ENCODE data around the gene RAD51D. TPM values are rescaled to one million over a fixed set of nuclear protein-coding genes. Genes with fewer than 3 reads are reported as not detected.

The RAD51D gene
- total RNA-seq, 2 donors from 2014 or later: 6.5 to 25.1 TPM

DNA sequence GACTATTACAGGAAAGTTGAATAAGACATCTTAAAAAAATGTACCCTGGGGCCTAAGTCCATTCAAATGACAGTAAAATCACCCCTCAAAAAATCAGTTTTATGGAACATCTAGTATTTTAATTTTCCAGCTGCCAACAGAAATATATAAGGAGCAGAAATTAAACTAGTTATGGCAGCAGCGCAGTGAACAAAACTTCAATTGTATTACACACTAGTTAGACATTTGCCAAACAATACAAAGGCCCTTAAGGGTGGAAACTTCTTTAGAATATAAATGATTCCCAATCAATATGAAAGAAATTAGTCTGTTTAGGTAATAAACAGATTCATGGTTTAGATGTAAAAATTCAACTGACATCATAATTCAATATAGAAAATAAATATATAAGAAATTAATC, 38.0 kb downstream of the RAD51D start:
- Histone ChIP-seq H3K4me3 (no peak overlapping the region), H3K4me1 (ENCODE audit: control insufficient read depth in 1 of 2, low read depth in 2 of 2) (peaks cover 0 to 4% of the 10 kb centered on the region in 2 donors), H3K9me3 (no peaks in the 10 kb centered on the region), H3K27me3 (replicated peaks; ENCODE audit: insufficient read depth) (no peaks in the 10 kb centered on the region), H3K36me3 (no peaks in the 10 kb centered on the region), H3K27ac (no peak overlapping the region)
- DNase-seq (ENCODE audit: low spot score) (no peak), ATAC-seq (ENCODE audit: insufficient number of reproducible peaks, low FRiP score, low read depth) (no peak)
- TF ChIP-seq, protein P1, sequence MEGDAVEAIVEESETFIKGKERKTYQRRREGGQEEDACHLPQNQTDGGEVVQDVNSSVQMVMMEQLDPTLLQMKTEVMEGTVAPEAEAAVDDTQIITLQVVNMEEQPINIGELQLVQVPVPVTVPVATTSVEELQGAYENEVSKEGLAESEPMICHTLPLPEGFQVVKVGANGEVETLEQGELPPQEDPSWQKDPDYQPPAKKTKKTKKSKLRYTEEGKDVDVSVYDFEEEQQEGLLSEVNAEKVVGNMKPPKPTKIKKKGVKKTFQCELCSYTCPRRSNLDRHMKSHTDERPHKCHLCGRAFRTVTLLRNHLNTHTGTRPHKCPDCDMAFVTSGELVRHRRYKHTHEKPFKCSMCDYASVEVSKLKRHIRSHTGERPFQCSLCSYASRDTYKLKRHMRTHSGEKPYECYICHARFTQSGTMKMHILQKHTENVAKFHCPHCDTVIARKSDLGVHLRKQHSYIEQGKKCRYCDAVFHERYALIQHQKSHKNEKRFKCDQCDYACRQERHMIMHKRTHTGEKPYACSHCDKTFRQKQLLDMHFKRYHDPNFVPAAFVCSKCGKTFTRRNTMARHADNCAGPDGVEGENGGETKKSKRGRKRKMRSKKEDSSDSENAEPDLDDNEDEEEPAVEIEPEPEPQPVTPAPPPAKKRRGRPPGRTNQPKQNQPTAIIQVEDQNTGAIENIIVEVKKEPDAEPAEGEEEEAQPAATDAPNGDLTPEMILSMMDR (IDR thresholded peaks at IDR 0.05): no peak

- TF ChIP-seq, protein P1 (IDR thresholded peaks at IDR 0.05): no peak
- no peak for ATAC-seq (ENCODE audit: insufficient number of reproducible peaks, low FRiP score, low read depth)
- Histone ChIP-seq H3K27ac (no peak overlapping the region), H3K4me1 (ENCODE audit: control insufficient read depth in 1 of 2, low read depth in 2 of 2) (peaks cover 0 to 4% of the 10 kb centered on the region in 2 donors), H3K4me3 (no peak overlapping the region), H3K9me3 (no peaks in the 10 kb centered on the region), H3K27me3 (replicated peaks; ENCODE audit: insufficient read depth) (no peaks in the 10 kb centered on the region), H3K36me3 (no peaks in the 10 kb centered on the region)
- no peak for DNase-seq (ENCODE audit: low spot score)
These were observed 39.1 kb downstream of the RAD51D start for GRCh38 chr17:35080536-35080935.

DNA sequence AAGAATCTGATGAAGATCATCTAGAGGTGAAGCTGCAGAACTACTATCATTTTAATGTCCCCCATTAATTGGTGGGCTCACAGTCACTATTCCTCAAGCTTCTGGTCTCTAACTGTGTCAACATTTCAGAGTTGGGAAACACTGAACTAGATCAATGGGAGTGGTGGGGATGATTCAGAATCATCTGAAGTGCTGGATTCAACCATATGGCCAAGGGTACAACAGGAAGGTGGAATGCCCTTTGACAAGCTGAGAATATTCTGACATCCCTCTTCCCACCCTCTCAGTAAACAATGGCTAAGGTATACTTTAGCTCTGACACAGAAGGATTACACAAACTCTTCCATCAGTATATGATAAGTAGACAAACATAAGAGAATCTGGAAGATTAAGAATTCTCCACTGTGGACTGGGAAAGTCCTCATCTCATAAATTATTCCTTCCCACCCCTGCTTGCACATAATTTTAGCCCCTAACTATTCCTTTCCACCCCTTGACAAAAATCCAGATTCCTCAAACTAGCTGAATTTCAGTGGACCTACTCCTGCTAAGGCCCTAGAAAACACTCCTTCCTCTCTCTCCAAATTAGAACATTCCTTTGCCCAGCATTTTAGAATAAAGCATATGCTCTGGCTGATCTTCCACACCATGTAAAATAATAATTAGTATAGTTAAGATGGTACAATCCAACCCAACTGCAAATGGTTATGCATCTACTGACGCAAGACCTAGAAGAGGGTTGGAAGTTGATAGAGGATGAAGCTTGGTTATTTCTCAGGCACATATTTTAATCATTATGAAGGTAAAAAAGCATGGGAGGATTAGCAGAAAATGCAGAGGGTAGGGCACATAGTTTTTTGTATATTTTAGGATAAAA, 39.9 kb downstream of the RAD51D start:
- H3K27ac ChIP-seq: no peak overlapping the region
- ATAC-seq (ENCODE audit: insufficient number of reproducible peaks, low FRiP score, low read depth) (no peak), DNase-seq (ENCODE audit: low spot score) (no peak)
- TF ChIP-seq, protein P1 (IDR thresholded peaks at IDR 0.05): no peak
- no peaks in the 10 kb centered on the region for H3K9me3 ChIP-seq
- no peaks in the 10 kb centered on the region for H3K36me3 ChIP-seq
- no peak overlapping the region for H3K4me3 ChIP-seq
- peaks cover 0 to 4% of the 10 kb centered on the region in 2 donors for H3K4me1 ChIP-seq (ENCODE audit: control insufficient read depth in 1 of 2, low read depth in 2 of 2)
- H3K27me3 ChIP-seq (replicated peaks; ENCODE audit: insufficient read depth): no peaks in the 10 kb centered on the region

- H3K27ac ChIP-seq: no peak overlapping the region
- no peaks in the 10 kb centered on the region for H3K27me3 ChIP-seq (replicated peaks; ENCODE audit: insufficient read depth)
- no peaks in the 10 kb centered on the region for H3K36me3 ChIP-seq
- ATAC-seq (ENCODE audit: insufficient number of reproducible peaks, low FRiP score, low read depth) (no peak), DNase-seq (ENCODE audit: low spot score) (no peak)
- H3K9me3 ChIP-seq: no peaks in the 10 kb centered on the region
- TF ChIP-seq, protein P1 (IDR thresholded peaks at IDR 0.05): no peak
- no peaks in the 10 kb centered on the region for H3K4me1 ChIP-seq (ENCODE audit: control insufficient read depth in 1 of 2, low read depth in 2 of 2)
- H3K4me3 ChIP-seq: no peak overlapping the region
These were observed 42.8 kb downstream of the RAD51D start for GRCh38 chr17:35076874-35077273.

DNA sequence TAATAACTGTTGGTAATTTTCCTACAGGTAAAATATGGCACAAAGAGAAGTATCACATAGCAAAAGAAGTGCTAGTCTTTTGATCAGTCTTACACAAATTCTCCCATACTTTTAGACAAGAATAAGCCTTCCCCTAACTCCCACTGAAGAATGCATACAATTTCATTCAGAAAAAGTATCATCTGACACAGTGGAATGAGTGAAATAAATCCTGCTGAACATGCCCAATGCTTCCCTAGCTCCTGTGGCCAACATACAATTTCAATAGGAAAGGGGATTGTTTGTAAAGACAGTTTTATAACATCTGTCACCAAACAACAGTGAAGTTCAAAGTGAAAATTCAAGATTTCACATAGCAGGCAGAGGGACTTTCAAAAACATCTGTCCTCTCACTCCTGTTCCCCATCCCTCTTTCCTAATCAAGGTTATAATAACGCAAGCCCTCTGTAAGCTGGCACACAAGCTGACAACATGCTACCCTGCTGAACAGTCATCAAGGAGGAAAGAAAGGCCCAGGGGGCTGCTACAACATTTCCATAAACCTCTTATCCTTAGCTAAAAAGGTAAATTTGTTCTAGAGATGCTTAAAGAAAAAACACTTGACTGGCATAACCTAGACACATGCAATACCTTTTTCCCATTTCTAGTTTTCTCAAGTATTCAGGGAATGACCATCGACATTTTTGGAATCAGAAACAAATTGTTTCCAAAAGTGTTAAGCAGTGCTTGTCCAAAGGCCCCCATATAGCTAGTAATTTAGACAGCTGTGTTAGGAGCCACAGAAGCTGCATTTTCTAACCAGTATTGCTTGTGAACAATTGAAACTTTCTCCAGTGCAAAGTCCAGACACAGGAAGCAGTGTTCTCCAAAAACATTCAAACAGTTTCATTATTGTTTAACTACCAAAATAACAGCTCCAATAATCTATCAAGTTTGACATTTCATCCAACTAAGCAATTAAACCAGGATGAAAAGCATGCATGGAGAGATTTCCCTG, 44.7 kb downstream of the RAD51D start:
- no peak for ATAC-seq (ENCODE audit: insufficient number of reproducible peaks, low FRiP score, low read depth)
- no peaks in the 10 kb centered on the region for H3K4me1 ChIP-seq (ENCODE audit: control insufficient read depth in 1 of 2, low read depth in 2 of 2)
- H3K27me3 ChIP-seq (replicated peaks; ENCODE audit: insufficient read depth): no peaks in the 10 kb centered on the region
- TF ChIP-seq, protein P1 (IDR thresholded peaks at IDR 0.05): no peak
- no peaks in the 10 kb centered on the region for H3K36me3 ChIP-seq
- DNase-seq (ENCODE audit: low spot score): no peak
- H3K4me3 ChIP-seq: no peak overlapping the region
- no peak overlapping the region for H3K27ac ChIP-seq
- no peaks in the 10 kb centered on the region for H3K9me3 ChIP-seq
